Measurements from ENCODE around the gene PTPN7. TPM values are rescaled to one million over a fixed set of nuclear protein-coding genes. Genes with fewer than 3 reads are reported as not detected.
A peak's percentile ranks its signal among the peaks of the same experiment; 100 is the strongest.
"Not testable (repeated sequence)": the region's sequence is repeated elsewhere in the genome, so short reads cannot be mapped to it uniquely, and the experiment has no call there.

Gene PTPN7
- total RNA-seq, 3 donors from 2014 or later: 5.0 to 6.3 (median 6.1) TPM

GRCh38 chr1:202145068-202145743 is 15.2 kb downstream of the PTPN7 start:
- DNase-seq: no peak
- Histone ChIP-seq H3K4me1 (ENCODE audit: low read depth) (peaks cover 11% of the 10 kb centered on the region), H3K36me3 (ENCODE audit: low read depth) (no peaks in the 10 kb centered on the region), H3K4me3 (peak overlapping the region; percentile 67), H3K9me3 (no peaks in the 10 kb centered on the region)
- TF ChIP-seq CTCF (IDR thresholded peaks at IDR 0.05): no peak
- ATAC-seq: peak; percentile 14
- intact Hi-C loops (cut with DNase I, micrococcal nuclease): no loop called here

GRCh38 chr1:202144402-202145067 is 15.9 kb downstream of the PTPN7 start, which contains the start of gene ARL8A:
TSS of gene ARL8A (minus strand) at chr1:202144737. CDS start at chr1:202144572, 165 bp downstream.
- intact Hi-C loops (cut with DNase I, micrococcal nuclease): no loop called here

GRCh38 chr1:202143768-202144401 is 16.5 kb downstream of the PTPN7 start:
- Histone ChIP-seq H3K4me3 (peak overlapping the region; percentile 67), H3K4me1 (ENCODE audit: low read depth) (peaks cover 11% of the 10 kb centered on the region), H3K36me3 (ENCODE audit: low read depth) (no peaks in the 10 kb centered on the region), H3K9me3 (no peaks in the 10 kb centered on the region)
- peak; percentile 77 for ATAC-seq
- intact Hi-C loops (cut with DNase I, micrococcal nuclease): no loop called here
- TF ChIP-seq CTCF (IDR thresholded peaks at IDR 0.05): no peak
- DNase-seq: peak; percentile 49 to 76 (median 67)

More at GRCh38 chr1:202144402-202145067, 15.9 kb downstream of the PTPN7 start, which contains the start of gene ARL8A:
- Histone ChIP-seq H3K36me3 (ENCODE audit: low read depth) (no peaks in the 10 kb centered on the region), H3K4me3 (peak within 1 kb of the TSS; percentile 67), H3K4me1 (ENCODE audit: low read depth) (peaks cover 11% of the 10 kb centered on the region), H3K9me3 (no peaks in the 10 kb centered on the region)
- TF ChIP-seq CTCF (IDR thresholded peaks at IDR 0.05): no peak
- DNase-seq (peak; percentile 82 to 86 (median 86)), ATAC-seq (peak; percentile 88)

- intact Hi-C loops (cut with DNase I, micrococcal nuclease): no loop called here
- Histone ChIP-seq H3K4me3 (peak overlapping the region; percentile 67), H3K4me1 (ENCODE audit: low read depth) (peaks cover 11% of the 10 kb centered on the region), H3K9me3 (no peaks in the 10 kb centered on the region), H3K36me3 (ENCODE audit: low read depth) (no peaks in the 10 kb centered on the region)
- TF ChIP-seq CTCF (IDR thresholded peaks at IDR 0.05): no peak
- peak; percentile 49 for ATAC-seq
- peak in 2 of 3 donors; percentile 41 to 56 for DNase-seq
These were observed 17.2 kb downstream of the PTPN7 start for GRCh38 chr1:202143011-202143767.

GRCh38 chr1:202141468-202141867 is 18.9 kb downstream of the PTPN7 start:
- H3K36me3 ChIP-seq (ENCODE audit: low read depth); H3K4me3 ChIP-seq; H3K9me3 ChIP-seq; DNase-seq; ATAC-seq; intact Hi-C loops (cut with DNase I, micrococcal nuclease): not testable (repeated sequence)
- peaks cover 11% of the 10 kb centered on the region for H3K4me1 ChIP-seq (ENCODE audit: low read depth)
